Measurements from ENCODE around the gene MTHFSD.

MTHFSD gene

DNA sequence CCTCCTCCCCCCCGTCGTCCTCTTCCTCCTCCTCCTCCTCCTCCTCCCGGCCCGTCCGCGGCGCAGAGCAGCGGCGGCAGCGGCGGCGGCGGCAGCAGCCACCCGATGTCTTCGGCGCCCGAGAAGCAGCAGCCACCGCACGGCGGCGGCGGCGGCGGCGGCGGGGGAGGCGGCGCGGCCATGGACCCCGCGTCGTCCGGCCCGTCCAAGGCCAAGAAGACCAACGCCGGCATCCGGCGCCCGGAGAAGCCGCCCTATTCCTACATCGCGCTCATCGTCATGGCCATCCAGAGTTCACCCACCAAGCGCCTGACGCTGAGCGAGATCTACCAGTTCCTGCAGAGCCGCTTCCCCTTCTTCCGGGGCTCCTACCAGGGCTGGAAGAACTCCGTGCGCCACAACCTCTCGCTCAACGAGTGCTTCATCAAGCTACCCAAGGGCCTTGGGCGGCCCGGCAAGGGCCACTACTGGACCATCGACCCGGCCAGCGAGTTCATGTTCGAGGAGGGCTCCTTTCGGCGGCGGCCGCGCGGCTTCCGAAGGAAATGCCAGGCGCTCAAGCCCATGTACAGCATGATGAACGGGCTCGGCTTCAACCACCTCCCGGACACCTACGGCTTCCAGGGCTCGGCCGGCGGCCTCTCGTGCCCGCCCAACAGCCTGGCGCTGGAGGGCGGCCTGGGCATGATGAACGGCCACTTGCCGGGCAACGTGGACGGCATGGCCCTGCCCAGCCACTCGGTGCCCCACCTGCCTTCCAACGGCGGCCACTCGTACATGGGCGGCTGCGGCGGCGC lies 44.4 kb downstream of the MTHFSD start, which contains the start of gene FOXF1:
Gene FOXF1, plus strand, starts transcription at position 63 of the 797 bp plus-strand sequence. Its CDS starts 43 bp downstream, at position 106.
- no peak for DNase-seq

DNA sequence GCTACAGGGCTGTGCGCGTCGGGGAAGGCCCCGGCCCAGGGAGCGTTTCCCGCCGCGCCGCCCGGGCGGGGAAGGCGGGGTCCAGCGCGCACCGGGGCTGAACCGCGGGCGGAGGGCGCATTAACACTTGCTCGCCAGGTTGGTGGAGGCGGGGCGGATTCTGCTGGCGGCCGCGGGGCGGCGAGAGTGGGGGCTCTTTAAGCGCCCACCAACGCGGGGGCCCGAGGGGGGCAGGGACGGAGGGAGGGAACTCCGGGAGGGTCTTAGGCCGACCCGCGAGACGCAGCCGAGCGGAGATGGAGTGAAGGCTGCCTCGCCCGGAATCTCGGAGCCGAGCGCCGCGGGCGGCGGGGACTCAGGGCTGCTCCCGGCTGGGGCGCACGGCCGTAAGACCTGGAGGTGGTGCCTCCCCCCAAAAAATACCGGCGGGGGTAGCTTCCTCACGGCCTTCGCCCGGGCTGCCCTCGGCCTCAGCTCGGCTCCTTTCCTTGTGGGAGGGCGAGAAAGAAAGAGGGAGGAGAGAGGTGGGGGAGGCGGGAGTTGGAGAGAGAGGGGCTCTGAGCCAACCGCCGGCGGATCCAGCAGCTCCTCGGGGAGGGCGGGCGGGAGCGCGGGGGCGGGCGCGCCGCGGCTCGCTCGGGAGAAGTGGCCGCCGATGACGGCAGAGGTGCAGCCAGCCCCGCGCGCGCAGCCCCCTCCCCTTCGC lies 45.1 kb downstream of the MTHFSD start:
- DNase-seq, result peak; percentile 72

DNA sequence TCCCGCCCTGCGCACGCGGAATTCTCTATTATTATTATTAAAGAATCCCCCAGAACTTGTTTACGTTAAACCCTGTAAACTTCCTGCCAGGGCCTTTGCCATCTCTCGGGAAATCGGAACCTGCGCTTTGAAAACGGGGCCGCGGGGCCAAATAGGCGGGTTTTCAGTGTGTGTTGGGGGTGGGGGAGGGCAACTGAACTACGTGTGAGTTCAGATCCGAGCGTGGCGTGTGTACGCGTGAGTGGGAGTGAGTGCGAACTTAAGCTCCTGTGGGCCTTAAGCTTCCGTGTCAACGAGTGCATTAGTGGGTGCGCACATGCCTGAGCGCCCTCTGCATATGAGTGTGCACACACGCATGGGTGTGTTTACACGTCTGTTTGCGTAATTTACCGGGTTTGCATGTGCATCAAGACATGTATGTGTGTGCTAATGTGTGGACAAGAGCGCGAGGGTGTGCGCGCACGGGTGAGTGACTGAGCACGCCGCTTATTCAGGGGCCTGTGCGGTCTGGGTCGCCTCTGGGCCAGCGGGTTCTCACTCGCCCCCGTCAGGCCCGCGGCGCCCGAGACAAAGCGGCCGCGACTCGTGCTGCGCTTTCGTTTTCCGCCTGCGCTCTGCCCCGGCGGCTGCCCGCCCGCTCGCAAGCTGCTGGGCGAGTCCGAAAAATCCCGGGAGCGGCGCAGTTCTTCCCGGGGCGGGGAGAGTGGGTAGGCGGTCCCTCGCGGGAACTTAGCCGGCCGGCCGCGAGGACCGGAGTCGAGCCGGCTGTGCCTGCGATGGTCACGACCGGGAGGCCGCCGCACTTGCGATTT lies 45.9 kb downstream of the MTHFSD start:
- DNase-seq, result peak; percentile 67

GRCh38 chr16:86508028-86508946 lies 46.7 kb downstream of the MTHFSD start:
- no peak for DNase-seq

GRCh38 chr16:86507173-86508027 lies 47.6 kb downstream of the MTHFSD start:
- DNase-seq, result no peak

DNA sequence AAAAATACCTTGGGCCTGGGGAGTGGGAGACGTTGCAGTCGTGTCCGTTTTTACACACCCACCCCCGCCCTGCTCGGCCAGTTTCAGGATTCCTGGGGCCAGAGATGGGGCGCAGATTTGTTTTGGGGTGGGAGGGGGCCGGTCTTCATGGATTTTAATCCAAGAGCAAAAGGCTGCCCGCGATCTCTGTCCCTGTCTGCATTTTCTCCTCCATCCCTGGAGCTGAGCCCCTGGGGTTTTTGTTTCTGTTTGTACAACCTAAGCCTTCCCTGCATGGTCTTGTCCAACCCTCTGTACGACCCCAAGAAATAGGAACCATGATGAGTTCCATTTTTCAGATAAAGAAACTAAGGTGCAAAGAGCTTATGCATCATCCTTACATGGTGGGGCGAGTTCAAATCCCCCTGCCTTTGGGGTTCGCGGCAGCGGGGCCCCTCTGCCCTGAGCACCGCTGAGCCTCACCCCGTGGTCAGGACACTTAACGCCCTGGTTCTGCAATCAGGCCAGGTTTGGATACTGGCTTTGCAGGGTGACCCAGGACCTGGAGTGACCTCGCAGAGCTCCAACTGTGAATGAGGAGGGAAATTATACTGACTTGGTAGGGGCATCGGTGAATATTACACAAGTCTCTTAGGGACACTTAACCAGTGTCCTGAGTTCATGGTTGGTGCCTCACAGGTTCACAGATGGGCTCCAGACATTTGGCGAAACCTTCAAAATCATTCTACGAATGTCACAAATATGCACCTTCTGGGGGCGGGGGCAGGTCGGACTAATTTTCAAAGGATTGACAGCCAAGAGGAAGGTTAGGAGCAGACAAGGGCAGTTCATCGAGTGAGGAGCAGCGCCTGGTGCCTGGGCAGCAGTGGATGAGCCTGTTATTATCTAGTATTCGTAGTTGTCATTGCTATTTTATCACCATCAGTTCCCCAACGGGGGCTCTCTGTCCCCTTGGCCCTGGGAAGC lies 48.9 kb downstream of the MTHFSD start:
- DNase-seq, result no peak

- DNase-seq, result no peak
These were observed 49.7 kb downstream of the MTHFSD start for GRCh38 chr16:86505185-86505898.

DNA sequence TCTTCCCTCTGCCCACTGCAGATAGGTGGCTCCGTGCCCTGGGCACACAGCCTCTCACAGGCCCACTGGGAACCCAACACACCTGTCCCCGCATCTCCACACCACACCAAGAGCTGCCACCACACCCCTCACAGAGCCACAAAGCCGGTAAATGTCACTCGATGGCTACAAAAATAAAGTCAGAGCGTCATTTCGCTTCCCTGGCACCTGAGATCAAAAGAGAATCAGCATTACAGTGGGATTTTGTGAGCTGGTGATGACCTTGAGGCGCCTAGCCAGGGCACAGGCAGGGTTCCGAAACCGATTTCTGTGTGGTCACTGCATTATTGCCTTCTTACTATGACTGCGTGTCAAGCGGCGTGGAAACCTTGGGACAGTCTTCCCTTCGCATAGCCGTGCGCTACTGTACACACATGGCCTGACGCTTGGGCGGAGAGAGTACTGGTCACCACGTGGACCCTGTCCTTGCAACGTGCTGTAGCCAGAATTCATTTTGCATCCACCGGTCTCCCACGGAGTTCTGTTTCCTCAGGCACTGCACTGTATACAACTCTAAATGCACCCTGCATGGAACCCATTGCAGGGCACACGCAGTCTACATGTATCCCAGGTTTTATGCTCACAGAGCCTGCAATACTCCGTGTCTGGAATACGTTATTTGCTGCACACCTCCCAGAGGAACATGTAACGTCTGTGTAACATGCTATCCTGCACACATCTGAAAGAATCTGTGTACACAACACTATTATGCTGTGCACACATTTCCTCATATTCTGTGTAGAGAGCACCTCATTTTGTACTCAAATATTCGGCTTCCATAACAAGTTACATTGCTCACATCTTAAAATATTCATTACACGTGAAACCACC lies 50.5 kb downstream of the MTHFSD start:
- no peak for DNase-seq

- no peak for DNase-seq
These were observed 51.2 kb downstream of the MTHFSD start for GRCh38 chr16:86503830-86504229.

DNA sequence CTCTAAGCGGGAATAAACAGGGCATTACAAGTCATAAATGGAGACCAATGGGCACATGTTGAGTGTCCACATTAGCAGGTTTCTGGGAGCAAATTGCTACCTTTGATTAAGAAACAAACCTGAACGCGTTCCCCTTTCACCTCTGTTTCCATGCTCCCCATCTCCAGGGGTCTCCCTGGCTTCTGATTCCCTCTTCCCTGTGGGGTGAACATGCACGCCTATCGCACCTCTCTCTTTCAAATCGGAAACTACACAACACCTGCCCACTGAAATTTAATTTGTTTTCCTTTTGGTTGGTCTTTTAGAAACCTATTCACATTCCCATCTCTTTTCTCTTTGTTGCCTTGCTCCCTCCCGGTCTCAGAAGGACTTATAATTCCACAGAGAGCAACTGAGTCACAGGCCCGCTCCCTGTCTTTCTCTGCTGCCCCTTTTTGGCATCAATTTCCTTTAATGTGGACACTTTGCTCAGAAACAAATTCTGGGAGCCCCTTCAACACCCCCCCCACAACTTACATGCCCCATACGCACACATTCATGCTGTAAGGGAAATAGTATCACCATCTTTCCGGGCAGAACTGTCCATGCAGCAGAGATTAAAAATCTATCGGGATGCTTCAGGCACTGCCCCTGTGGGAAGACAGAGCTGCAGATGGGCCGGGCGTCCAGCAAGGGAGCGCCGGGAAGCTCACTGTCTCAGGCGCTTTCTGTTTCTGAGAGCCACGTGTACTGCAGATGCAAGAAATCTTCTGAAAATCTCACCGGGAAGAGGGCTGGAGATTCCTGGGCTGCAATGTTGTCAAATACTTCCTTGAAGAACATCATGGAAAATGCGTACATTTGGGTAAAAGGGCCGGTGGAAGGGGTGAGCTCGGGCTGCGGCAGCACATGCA lies 51.9 kb downstream of the MTHFSD start:
- DNase-seq, result no peak

DNA sequence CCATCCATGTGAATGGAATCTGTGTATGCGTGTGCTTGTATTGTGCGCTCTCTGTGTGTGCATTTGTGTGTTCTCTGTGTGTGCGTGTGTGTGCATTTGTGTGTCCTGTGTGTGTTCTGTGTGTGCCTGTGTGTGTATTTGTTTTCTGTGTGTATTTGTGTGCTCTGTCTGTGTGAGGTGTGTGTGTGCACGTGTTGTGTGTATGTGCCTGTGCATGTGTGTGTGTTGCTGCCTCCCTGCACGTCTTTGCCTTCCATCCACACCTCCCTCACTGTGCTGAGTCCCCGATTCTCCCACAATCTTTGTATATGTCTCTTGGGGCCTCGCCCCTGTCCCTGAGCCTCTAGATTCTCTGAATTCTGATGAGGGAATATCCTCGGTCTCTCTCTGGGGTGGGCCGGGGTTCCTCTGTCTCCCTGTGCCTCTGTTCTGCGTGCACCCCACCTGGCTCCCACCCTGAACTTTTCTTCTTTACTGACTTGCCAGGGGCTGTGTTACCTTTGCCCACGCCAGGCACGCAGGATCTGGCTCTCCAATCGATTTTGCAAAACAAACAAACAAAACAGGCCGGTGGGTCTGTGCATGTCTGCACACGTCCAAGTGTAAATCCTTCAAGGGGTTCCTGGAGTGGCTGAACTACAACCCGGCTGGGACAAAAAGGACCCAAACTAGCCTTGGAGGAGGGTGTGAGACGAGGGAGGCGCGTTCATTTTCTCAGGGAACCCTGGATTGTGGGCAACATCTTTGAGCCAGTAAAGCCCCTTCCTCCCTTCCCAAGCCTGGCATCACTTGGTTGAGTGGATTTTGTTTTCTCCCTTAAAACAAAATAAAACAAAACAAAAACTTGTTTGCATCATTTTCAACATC lies 52.8 kb downstream of the MTHFSD start:
- DNase-seq, result no peak

DNA sequence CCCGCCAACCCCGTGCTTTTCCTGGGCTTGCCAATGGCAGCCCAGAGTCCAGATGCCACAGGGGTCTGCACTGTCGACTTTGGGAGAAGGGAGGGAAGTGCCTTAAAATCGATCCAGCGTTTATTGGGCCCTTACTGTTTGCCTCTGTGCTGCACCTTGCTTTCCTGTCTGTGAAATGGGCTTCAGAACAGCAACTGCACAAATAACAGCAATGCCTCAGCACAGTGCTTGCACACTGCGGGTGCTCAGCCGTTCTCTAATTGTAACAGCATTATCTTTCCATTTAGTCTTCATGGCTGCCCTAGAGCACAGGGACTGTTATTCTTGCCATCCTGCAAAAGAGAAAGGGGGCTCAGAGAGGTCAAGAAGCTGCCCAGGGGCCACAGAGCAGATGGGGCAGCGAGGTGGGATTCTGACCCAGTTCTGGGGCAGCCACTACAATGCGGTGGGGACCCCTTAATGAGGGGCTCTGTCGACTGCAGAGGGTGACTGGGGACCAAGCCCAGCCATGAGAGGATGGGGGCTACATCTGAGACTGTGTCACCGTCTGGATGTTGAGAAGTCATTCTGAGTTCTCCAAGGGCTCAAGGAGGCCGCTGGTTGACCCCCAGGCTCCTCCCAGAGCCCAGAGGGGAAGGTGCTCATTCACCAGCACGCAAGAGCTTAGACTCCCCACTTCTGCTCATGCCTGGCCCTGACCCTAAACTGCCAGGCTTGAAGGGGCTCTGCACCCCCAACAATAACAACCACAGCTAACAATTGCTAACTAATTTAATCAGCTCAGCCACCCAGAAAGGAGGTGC lies 54.1 kb downstream of the MTHFSD start:
- no peak for DNase-seq

GRCh38 chr16:86499889-86500707 lies 54.9 kb downstream of the MTHFSD start:
- no peak for DNase-seq

DNA sequence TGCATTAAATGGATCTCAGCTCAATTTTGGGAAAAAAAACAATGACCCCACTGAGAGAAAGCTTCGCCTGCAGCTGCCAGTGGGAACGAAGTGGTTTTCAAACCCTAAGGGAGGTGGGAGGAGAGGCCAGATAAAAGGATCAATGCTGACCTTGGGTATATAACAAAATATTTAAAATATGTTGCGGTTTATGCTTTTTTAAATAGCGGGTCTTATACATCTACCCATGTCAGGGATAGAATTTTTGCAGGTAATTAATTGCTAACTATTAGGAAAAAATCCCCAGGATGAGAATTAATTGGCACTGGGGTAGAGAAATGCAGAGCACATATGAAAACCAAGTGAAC lies 55.6 kb downstream of the MTHFSD start:
- no peak for DNase-seq

All from NCI-H226 (cell line).